ENCODE data around the gene NPHP4.

The NPHP4 gene

DNA sequence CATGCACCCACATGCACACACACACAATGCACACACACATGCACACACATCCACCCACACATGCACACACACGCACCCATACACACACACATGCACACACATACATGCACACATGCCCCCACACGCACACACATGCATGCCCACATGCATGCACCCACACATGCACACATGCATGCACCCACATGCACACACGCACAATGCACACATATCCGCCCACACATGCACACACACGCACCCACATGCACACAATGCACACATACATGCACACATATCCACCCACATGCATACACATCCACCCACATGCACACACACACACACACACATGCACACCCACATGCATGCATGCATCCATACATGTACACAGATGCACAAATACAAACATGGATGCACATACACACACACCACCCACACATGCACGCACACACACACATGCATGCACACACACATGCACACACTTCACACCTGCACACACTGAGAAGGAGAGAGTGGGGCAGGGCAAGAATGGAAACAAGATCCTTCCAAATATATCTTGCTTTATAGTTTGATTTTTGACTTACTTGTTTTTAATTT is 123.2 kb downstream of the NPHP4 start:
- no peak overlapping the region for H3K4me3 ChIP-seq (ENCODE audit: low read length)
- TF ChIP-seq, protein P1, sequence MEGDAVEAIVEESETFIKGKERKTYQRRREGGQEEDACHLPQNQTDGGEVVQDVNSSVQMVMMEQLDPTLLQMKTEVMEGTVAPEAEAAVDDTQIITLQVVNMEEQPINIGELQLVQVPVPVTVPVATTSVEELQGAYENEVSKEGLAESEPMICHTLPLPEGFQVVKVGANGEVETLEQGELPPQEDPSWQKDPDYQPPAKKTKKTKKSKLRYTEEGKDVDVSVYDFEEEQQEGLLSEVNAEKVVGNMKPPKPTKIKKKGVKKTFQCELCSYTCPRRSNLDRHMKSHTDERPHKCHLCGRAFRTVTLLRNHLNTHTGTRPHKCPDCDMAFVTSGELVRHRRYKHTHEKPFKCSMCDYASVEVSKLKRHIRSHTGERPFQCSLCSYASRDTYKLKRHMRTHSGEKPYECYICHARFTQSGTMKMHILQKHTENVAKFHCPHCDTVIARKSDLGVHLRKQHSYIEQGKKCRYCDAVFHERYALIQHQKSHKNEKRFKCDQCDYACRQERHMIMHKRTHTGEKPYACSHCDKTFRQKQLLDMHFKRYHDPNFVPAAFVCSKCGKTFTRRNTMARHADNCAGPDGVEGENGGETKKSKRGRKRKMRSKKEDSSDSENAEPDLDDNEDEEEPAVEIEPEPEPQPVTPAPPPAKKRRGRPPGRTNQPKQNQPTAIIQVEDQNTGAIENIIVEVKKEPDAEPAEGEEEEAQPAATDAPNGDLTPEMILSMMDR (IDR thresholded peaks at IDR 0.05; ENCODE audit: insufficient read depth, low read depth, low read length, missing control alignments): no peak
- DNase-seq (ENCODE audit: low read depth): no peak

DNA sequence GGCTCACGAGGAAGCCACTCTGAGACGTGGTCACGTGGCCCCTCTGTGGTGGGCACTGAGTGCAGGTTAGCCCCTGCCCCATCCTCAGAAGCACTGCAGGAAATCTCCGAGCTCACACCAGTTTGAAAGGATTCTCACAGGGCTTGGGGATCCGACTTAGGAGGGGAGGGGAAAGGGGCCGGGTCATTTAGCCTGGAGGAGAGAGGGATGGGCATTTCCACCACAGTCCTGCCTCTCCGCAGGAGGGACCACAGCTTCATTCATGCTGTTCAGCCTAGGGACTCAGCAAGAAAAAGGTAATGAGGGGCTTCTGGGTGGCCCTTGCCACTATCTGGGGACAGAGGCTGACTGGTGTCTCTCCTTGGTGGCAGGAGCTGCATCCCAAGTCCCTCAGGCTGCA is 126.5 kb downstream of the NPHP4 start:
- DNase-seq (ENCODE audit: low read depth): no peak
- no peak overlapping the region for H3K4me3 ChIP-seq (ENCODE audit: low read length)
- TF ChIP-seq, protein P1 (IDR thresholded peaks at IDR 0.05; ENCODE audit: insufficient read depth, low read depth, low read length, missing control alignments): no peak

DNA sequence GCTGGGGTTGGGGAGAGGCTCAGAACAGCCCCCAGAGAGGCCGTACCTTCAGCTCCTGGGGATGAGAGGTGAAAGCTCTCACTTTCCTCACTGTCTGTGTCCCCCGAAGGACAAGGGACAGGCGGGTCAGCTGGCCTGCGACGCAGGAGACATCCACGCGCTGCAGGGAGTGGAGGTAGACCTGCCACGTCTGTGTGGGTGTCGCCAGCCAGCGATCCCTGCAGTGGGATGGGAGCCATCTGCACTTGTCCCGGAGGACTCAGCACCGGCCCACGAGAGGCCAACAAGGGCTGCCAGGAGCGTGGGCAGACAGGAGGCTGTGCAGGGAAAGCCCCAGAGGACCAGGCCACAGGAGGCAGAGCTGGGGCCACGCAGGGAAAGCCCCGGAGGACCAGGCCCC is 127.2 kb downstream of the NPHP4 start:
- no peak overlapping the region for H3K4me3 ChIP-seq (ENCODE audit: low read length)
- TF ChIP-seq, protein P1 (IDR thresholded peaks at IDR 0.05; ENCODE audit: insufficient read depth, low read depth, low read length, missing control alignments): no peak
- no peak for DNase-seq (ENCODE audit: low read depth)

DNA sequence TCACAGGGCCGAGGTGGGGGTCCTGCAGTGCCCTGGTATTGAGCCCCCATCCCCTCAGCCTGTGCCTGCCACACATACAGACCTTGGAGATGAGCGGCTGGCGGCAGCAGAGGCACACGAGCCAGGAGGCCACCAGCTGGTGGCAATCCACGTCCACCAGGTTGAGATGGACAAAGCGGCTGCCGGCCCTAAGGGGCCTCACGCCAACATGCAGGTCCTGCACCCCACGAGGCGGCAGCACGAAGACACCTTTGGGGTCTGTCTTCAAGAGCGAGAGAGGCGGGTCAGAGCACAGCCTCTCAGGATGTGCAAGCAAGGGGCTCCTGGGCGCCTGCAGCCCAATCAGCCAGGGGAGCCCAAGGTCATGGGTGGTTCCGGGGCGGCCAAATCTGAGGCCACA is 128.0 kb downstream of the NPHP4 start:
- DNase-seq (ENCODE audit: low read depth): no peak
- TF ChIP-seq, protein P1 (IDR thresholded peaks at IDR 0.05; ENCODE audit: insufficient read depth, low read depth, low read length, missing control alignments): no peak

DNA sequence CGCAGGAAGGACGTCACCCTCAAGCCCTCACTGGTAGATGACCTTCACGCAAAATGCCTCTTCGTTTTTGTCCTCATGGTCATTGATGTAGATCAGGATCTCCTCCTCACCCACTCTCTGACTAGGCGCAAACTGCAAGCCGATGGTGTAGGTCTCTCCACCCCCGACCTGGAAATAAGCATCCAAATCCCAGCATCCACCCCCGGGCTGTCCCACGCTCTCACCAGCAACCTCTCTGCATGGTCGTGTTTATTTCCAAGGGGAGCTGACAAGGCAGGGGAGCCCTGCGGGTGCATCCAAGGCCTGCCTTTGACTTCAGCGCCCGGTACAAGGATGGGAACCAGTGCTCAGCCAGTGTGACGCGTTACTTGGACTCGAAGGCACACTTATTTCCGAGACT is 129.0 kb downstream of the NPHP4 start:
- H3K4me3 ChIP-seq (ENCODE audit: low read length): no peak overlapping the region
- TF ChIP-seq, protein P1 (IDR thresholded peaks at IDR 0.05; ENCODE audit: insufficient read depth, low read depth, low read length, missing control alignments): no peak
- no peak for DNase-seq (ENCODE audit: low read depth)

More for the DNA sequence above, 128.0 kb downstream of the NPHP4 start:
- H3K4me3 ChIP-seq (ENCODE audit: low read length): no peak overlapping the region

DNA sequence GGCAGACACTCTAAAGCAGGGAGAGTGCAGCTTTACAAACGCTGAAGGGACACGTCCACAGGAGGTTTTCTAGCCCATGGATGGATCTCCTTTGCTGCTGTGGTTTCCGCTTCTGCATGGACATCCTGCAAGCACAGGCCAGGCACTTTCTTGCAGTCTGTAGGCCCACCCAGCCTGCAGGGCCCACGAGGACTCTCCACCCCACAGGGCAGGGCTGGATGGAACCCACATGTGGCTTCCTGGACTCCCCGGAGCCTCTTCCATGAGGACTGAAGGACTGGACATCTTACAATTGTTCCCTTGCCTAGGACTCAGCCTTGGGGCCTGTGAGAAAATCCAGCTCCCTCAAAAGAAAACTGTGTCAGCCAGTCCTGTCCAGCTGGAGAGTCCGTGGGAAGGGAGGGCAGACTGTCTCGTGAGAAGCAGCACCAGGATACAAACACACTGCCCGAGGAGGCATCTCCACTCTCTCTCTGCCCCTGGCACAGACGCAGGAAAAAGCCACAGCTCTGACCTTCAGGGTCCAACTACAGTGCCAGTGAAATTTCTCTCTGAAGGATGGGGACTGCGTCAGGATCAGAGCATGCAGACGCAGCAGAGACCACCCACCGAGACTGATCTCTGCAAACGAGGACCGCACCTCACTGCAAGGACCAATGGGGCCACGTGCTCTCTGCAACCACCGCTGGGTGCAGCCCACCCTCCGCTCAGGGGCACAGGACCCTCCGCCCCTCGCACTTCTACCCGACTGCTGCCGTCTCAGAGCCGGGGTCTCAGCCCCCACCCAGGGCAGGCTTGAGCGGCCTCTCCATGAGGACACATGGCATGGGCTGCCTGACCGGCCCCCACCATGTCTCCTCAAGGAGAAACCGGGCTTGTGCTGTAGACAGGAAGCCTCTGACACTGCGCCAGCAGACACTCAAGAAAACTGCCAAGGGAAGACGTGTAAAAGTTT is 130.1 kb downstream of the NPHP4 start:
- DNase-seq (ENCODE audit: low read depth): no peak

More for the DNA sequence above, 130.1 kb downstream of the NPHP4 start:
- TF ChIP-seq, protein P1 (IDR thresholded peaks at IDR 0.05; ENCODE audit: insufficient read depth, low read depth, low read length, missing control alignments): no peak
- no peak overlapping the region for H3K4me3 ChIP-seq (ENCODE audit: low read length)
